ENCODE results near the gene PMIS2.
"Not testable (repeated sequence)": the region's sequence is repeated elsewhere in the genome, so short reads cannot be mapped to it uniquely, and the experiment has no call there.

GRCh38 chr19:35604436-35604835 lies 18.5 kb downstream of the PMIS2 start:
- TF ChIP-seq POLR2AphosphoS5 (IDR thresholded peaks at IDR 0.05; ENCODE audit: borderline replicate concordance, low read depth, low read length); EZH2 (IDR thresholded peaks at IDR 0.05): not testable (repeated sequence)
